Skin of body (tissue), 2 donors: ENCODE measurements around the gene ARRDC2. TPM values are rescaled to one million over a fixed set of nuclear protein-coding genes. Genes with fewer than 3 reads are reported as not detected.
"Not testable (repeated sequence)": the region's sequence is repeated elsewhere in the genome, so short reads cannot be mapped to it uniquely, and the experiment has no call there.

ENCODE experiments used
- DNase-seq: peaks from one replicate; lab custom pipeline; 2025; lab: John Stamatoyannopoulos, UW
- total RNA-seq: library from RNA; depleted of rRNA; stranded (reverse); fragments of >200 nt; gene quantifications from one replicate; pipeline ENCODE4 v1.2.3, GENCODE V29; 2014

Gene ARRDC2
- total RNA-seq, 1 donor from 2014 or later = 10.7 TPM

GRCh38 chr19:17989425-17990094 lies 18.4 kb upstream of the ARRDC2 start:
- DNase-seq = no peak

- DNase-seq = no peak
Measured at GRCh38 chr19:17993076-17993813, 14.7 kb upstream of the ARRDC2 start.

- DNase-seq = peak; percentile 55
Measured at GRCh38 chr19:17996826-17997316, 11.1 kb upstream of the ARRDC2 start.

- DNase-seq = no peak
Measured at GRCh38 chr19:17997969-17998826, 9.8 kb upstream of the ARRDC2 start.

GRCh38 chr19:17998827-17999150 lies 9.2 kb upstream of the ARRDC2 start:
- no peak for DNase-seq

- no peak for DNase-seq
Measured at GRCh38 chr19:17999684-18000479, 8.1 kb upstream of the ARRDC2 start.

- DNase-seq = no peak
Measured at GRCh38 chr19:18000480-18000914, 7.5 kb upstream of the ARRDC2 start.

- DNase-seq = peak; percentile 29
Measured at GRCh38 chr19:18000915-18001776, 6.8 kb upstream of the ARRDC2 start.

- DNase-seq = no peak
Measured at GRCh38 chr19:18001777-18002345, 6.1 kb upstream of the ARRDC2 start.

- DNase-seq = no peak
Measured at GRCh38 chr19:18002347-18002850, 5.6 kb upstream of the ARRDC2 start.

GRCh38 chr19:18005750-18006149 lies 2.2 kb upstream of the ARRDC2 start:
- not testable (repeated sequence) for DNase-seq

GRCh38 chr19:18007044-18007916 lies 690 bp upstream of the ARRDC2 start:
- DNase-seq = peak; percentile 56

GRCh38 chr19:18008814-18009213 lies 844 bp downstream of the ARRDC2 start:
- no peak for DNase-seq

GRCh38 chr19:18009412-18010066 lies 1.6 kb downstream of the ARRDC2 start:
- DNase-seq = no peak

GRCh38 chr19:18010149-18010548 lies 2.2 kb downstream of the ARRDC2 start:
- no peak for DNase-seq

GRCh38 chr19:18013210-18014111 lies 5.5 kb downstream of the ARRDC2 start:
- DNase-seq = no peak

- no peak for DNase-seq
Measured at GRCh38 chr19:18014197-18014596, 6.2 kb downstream of the ARRDC2 start.
